DMS153 treated with DMSO at 0.1 percent for 48 hours (cell line): ENCODE measurements around the gene CDH23.

ENCODE experiments used
- DNase-seq: peaks from one replicate; lab custom pipeline; 2025; ENCODE audit not compliant: unreplicated experiment; lab: John Stamatoyannopoulos, UW

The CDH23 gene

DNA sequence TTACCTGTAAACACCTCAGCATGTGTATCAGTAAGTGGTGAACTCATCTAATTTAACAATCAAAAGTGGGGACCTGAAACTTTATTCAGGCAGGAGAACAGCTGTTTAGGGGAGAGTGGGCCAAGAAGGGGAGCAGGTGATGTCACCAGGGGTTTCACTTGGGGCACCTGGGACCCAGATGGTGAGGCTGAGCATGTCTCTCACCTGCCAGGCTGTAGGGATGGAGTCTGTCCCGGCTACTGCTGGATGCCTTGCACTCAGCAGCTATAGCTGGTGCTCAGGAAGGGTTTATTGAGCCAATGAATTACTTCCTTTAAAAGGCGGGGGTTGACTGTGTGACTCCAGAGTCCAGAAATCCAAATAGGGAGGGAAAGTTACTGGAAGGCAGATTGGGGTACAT lies 23.0 kb downstream of the CDH23 start:
- no peak for DNase-seq

DNA sequence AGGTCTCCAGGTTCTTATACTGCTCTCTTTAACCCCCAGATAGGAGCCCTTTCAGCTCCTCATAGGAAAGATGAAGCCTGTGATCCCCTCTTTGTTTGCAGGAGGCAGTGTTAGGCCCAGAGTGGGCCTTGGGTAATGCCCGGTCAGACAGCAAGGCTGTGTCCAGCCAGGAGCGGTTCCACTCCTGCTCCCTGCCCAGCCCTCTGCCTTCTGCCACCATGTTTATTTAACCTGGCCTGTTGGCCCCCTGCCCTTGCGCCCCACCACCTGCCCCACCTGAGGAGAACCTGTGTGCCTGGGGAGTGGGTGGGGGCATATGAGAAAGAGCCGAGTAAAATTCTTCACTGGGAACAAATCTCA lies 24.3 kb downstream of the CDH23 start:
- no peak for DNase-seq

DNA sequence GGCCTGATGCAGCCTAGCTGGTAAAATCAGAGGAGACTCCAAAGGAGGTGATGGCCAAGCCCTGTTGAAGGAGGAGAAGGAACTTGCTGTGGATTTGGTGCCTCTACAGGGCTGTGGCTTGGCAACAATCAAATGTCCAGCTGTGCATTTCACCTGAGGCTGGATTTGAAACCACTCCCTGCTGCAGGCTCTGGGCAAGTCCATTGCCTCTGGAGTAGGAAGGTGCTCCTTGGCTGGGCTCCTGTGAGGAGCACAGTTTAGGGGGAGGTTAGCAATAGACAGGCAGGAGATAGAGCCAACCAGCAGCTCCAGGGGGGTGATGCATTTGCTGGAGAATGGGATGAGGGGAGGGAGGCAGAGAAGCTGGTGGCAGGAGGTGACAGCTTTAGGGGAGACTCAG lies 26.5 kb downstream of the CDH23 start:
- DNase-seq: no peak

DNA sequence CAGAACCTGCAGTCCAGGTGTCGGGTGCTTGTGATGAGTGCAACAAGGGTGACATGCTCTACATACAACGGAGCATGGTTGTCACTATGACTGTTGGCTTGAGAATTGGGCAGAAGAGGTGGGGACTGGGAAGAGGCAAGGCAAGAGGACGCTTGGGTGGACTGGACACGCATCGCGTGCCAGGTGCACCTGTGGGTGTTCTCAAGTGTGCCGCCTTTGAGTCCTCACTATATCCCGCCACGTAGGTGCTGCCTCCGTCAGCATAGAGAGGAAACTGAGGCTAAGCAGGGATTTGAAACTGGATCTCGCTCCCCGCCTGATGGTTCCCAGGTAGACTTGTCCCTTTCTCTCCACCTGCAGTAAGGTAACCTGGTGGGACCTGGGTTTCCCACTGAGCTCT lies 27.2 kb downstream of the CDH23 start:
- no peak for DNase-seq

DNA sequence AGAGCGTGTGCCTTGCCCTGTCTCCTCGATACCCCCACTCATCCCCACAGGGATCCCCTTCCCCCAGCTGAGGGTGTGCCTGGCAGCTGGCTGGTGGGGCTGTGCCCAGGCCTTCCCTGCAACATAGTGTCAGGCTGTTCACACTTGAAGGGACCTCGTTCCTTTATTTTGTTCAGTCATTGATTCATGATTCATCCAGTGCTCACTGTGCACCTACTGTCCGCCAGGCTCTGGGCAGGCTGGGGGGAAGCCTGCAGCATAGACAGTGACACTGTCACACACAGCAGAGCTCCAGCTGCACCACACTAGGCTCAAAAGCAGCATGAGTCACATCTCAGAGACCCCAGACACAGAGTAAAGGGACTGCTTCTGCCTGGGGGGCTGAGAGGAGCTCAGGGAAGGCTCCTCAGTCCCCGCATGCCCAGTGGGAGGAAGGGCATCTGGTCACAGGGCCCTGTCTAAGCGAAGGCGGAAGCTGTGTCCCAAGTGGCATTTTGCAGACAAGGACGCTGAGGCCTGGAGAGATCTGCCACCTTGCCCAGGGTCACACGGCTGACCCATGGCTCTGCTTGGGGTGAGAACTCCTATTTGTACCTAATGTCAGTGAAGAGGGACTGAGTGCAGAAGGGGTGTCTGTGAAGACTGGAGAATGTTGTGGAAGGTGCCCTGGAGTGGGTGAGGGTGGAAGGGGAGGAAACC lies 27.9 kb downstream of the CDH23 start:
- DNase-seq: no peak

DNA sequence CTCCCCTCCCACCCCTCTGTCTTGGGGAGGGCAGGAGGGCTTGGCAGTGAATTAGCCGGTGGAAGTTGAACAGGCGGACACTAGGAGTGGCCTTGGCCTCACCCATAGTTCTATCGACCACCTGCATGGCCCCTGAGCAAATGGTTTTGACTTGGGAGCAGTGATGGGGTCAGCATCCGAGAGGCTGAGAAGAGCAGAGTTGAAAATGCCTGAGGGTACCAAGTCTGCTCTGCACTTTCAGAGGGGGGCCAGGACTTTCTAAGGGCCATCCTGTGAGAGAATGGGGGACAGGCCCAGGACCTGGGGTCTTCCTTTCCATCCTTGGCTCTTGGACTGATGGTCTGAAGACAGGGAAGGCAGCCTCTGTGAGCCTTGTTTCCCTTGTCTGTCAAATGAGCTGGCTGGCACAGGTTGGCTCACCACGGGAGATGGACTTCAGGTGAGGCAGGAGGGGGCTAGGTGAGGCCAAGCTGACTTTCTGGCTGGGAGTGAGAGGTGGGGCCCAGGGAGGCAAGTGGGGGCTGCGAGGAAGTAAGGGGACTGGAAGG lies 29.4 kb downstream of the CDH23 start:
- DNase-seq: no peak

DNA sequence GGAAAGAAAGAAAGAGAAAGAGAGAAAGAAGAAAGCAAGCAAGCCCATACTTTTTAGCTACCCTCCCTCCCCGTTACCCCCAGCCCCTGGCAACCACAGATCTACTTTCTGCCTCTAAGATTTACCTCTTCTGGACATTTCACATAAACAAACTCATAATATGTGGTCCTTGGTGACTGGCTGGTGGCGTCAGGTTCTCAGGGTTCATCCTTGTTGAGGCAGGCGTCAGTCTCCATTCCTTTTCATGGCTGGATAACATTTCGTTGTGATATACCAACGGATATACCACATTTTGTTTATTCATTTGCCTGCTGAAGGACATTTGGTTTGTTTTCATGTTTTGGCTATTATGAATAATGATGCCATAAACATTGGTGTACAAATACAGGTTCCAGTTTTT lies 30.5 kb downstream of the CDH23 start:
- DNase-seq: no peak

DNA sequence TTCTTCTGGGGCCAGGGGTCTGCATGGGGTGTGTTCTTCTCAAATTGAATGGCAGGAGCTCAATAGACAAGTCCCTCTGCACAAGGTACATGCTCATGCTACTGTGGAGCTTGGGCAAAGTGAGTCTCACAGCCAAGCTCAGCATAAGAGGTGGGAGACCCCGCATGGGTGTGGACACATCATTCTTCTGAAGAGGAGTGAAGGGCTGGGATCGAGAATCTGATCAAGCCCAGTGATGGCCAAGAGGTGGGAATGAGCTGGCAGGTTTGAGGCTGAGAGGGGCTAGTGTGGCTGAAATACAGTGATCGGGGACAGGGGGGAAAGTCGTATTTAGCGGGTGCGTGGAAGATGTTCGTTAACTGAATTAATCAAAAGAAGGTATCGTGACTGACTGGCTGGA lies 32.6 kb downstream of the CDH23 start:
- DNase-seq: no peak

DNA sequence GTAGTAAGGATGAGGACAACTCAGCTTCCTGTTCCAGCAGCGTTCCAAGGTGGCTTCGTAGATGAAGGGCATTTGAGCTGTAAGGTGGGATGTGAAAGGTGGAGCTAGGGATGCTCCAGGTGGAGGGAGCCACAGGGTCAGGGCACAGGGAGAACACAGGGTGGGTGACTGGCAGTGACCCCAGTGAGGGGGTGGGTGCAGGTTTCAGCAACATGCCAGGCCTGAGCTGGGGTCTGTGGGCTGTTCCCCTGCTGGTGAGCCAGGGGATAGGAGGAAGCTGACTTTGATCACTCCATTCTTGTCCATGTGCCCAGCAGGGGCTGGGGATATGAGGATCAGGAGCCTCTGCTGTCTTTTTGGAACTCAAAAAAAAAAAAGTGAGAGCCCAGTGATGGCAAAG lies 33.2 kb downstream of the CDH23 start:
- DNase-seq: no peak

DNA sequence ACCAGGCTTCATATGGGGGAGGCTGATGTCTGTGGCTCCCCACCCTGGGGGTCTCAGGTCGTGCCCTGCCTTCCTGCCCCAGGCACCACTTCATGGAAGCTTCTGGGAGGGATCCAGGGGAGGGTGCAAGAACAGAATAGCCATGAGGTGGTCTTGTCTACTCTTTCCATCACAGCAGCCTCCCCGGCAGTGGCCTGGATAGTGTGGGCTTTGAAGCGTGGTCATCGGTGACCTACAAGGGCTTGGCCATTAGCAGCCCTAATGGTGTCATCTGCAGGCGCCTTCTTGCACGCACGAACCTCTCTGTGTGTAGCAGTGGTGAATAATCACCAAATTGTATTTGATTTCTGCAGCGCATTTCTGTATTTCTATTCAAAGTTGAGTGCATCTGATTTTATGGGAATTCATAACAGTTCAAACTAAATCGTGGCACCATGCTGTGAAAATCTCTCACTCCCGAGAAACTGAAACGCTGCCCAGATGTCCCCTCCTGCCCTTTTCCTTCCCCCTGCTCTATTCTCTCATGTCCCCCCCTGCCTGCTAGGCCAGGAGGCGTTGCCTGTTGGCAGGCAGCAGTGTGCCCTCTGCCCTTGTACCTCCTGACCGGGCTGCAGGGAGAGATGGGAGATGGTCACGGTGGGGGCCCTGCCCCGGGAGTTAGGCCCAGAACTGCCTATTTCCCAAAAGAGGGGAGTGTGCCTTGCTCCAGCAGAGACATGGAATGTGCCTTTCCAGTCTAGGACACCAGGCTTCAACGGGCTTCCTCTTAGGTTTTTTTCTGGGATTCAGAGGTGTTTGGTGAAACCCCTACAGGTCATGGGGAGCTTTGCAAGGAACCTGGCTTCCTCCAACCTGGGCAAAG lies 34.8 kb downstream of the CDH23 start:
- DNase-seq: no peak

DNA sequence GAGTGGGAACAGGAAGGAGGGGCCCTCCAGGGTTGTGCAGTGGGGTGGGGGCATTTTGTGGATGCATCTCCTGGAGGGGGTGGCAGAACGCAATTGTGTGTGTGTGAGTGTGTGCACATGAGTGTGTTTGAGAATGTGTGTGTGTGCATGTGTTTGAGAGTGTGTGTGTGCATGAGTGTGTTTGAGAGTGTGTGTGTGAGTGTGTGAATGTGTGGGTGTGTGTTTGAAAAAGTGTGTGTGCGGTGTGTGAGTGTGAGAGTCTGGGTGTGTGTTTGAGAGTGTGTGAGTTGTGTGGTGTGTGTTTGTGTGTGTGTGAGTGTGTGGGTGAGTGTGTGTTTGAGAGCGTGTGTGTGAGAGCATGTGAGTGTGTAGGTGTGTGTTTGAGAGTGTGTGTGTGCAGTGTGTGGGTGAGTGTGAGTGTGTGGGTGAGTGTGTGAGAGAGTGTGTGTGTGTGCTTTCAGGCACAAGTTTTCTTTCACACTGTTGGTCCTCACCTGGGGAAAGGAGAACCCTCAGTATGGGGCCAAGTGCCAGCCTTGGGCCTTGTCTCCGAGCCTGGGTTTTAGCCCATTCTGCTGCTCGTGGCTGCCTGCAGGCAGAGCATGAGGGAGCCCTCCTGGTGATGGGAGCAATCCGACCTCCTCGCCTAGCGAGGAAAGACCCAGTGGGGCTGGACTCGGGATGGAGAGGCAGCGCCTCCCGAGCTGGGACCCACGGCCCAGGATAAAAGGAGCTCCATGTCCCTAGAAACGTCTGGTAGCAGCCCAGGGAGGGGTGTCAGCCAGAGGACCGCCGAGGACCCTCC lies 35.6 kb downstream of the CDH23 start:
- no peak for DNase-seq

DNA sequence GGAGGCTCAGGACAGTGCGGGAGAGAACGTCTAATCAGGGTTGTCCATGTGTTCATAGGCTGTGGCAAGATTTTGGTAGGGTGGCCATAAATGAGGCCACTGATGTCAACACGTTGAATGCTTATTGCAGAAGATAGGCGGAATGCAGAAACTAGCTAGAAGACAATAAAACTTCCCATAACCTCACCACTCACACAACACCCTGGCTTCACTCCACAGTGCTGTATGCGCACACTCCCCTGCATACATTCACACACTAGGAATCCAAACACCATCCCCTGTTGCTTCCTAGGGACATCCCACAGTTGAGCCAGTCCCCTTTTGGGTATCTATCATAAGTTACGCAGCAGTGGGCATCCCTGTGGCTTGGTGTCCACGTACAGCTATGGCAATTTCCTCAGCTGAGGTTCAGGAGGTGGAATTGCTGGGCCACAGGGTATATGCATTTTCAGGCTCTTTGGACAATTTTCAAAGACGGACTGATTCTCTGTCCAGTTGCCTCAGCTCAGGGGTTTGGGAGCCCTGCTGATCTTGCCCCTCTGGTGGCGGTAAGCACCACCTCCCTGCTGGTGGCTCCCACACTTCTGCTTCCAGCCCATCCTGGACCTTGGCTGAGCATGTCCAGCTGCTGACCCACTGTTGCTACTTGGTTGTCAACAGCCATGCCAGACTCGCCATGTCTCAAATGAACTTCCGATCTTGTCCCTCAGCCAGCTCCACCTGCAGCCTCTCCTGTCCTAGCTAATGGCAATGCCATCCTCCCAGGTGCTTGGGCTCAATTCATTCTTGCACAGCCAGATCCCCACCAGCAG lies 36.4 kb downstream of the CDH23 start:
- no peak for DNase-seq

DNA sequence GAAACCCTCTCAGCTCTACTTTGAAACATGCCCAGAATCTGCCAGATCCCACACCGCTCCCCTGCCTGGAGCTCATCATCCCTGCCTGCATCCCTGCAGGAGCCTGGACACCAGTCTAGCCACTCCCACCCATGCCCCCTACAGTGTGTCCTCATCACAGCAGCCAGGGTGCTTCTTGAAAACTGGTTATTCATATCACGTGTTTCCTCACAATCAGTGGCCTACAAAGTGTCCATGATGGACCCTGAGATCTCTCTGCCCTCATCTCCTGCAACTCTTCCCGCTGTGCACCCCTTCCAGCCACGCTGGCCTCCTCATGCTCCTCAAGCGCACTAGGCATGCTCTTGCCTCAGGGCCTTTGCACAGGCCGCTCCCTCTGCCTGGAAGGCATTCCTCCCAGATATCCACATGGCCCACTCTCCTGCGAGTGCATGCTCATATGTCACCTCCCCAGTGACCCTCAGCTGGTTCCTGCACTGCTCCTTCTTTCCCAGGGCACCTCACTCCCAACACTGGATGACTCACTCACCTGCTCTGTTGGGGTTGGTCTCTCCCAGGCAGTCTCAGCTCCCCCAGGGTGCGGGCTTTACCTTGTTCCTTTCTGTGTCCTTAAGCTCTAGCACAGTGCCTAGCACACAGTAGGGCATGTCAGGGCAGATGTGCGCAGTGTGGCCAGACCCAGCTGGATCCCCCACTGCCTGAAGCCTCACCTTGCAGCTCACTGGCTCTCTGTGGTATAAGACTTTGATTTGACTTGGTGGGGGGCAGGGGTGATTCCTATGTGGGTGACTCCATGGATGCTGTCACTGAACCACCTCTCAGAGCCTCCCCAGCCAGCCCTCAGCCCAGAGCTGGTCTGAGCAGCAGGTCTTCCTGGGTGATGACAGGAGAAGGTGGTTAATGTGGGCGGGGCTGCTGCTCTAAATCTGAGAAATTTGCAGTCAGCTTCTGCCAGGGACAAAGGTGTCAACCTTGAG lies 37.3 kb downstream of the CDH23 start:
- no peak for DNase-seq

DNA sequence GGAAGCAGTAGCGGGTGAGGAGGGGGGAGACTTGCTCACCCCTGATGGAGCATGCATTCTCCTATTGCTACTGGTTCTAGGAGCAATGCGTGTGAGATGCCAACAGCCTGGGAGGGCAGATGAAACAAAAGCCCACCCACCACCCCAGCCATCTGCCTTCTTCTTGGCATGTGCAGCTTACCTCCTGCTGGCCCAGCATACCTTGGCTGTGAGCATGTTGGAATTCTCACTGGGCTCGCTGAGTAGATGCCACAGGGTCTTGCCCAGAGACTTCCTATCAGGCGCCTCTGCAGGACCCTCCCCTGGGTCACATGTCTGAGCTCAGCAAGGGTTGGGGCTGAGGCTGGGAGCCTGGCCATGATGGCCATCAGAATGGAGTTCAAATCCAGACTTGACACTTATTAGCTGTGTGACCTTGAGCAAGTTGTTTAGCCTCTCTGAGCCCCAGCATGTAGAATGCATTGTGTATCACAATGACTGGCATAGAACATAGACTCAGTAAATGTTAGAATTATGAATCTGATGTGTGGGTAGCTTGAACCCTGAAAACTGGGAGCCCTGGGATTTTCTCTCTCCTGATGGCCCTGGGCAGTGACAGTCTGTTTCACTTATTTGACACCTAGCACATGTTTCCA lies 38.2 kb downstream of the CDH23 start:
- no peak for DNase-seq

DNA sequence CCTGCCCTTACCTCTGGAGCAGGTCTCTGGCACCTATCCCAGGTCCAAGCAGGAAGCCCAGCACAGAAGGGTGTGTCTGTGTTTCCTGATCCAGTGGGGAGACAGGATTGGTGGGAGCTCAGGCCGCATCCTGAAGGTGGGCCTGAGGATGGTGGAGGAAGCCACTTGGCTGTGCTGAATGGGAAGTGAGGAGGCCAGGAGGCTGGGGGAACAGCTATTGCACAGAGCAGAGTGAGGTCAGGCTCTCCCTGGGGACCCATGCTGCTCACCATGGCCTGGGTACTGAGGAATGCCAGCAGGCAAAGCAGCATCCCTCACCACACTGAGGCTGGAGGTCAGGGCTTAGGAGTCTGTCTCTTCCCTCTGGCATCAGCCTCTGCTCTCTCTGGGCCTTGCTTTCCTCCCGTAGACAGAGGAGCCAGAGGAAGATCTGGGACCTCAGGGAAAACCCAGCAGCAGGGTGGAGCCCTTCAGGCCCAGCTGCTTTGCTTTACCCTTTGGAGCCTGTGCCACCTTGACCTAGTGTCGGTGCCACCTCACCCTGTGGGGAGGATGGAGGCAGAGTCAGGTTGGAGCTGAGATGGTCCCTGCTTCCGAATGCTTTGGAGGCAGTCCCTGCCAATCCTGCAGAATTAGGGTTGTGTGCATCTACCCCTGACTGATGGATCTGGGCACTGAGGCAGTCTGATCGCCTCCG lies 39.0 kb downstream of the CDH23 start:
- DNase-seq: no peak

DNA sequence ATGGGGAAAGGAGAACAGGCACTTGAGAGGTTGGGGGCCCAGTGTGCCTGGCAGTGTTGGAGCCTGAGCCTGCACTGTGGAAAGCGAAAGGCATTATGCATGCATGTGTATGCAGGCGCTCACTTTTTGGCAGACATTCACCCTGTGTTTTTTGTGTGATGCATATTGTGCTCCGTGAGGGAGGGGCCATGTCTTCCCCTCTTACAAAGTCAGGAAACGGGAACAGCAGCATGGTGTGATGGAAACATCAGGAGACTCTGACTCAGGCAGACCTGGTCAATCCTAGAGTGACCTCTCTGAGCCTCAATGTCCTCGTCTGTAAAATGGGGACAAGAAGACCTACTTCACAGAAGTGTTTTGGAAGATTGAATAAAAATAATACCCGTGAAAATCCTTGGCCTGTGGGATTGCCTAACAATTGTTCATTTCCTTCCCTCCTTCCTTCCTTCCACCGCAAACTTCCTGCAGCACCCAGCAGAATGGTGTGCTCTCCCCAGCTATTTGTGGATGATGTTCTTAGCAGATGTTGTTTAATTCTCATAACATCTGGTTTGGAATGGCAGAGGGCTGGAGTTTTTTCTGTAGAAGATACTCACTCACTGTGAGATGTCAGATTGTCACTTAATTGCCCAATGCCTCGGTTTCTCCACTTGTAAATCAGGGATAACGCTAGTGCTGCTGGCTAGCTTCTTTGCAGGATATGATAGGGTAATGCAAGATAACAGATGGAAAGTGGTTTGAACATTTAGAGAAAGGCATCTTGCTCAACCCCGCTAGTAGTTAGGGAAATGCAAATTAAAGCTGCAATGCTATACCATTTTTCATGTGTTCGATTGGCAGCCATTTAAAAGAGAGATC lies 39.8 kb downstream of the CDH23 start:
- no peak for DNase-seq

DNA sequence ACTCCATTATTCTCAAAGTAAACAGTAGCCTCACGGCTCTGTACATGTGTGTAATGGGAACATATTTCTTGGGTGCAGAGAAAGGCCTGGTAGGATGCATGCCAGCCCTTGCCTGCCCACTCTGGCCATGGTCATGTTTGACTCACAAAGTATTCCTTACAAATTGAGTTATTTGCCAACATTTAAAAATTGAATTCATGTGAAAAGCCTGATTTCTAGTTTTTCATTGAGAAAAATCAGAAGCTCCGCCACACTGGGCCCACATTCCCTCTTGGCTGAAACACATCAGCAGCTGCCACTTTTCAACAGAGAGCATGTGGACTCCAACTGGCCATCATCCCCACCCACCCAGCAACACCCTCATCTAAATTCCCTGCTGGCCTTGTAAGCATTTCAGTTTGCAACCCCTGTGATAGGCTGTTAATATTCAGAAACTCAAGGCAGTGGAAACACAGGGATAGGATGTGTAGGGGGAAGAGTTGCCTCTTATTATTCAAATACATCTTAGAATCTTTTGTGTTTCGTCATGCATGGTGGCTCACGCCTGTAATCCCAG lies 40.9 kb downstream of the CDH23 start:
- no peak for DNase-seq
